ENCODE results near the gene ADI1.

DNA sequence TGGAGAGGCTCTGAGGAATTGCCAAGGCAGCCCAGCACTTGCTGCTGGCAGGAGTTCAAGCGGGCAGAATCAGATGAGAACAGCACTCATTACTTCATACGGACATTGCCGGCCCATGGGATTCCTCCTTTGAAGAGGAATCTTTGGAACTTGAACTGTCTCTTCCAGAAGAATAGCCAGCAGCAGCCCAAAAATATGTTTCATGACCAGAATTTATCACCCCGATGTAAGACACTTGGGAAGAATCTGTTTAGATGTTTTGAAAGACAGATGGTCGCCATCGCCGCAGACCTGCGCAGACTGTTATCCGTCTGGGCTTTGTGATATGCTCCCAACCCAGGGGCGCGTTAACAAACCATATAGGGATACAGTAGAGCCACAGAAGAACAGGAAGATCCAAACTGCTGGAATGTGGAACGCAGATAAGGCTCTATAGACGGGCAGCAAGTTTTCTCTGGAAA is 3.7 kb upstream of the ADI1 start:
- TF ChIP-seq TAF1 (IDR thresholded peaks at IDR 0.05; ENCODE audit: borderline replicate concordance, insufficient read depth, low read length) = no peak
- TF ChIP-seq REST (IDR thresholded peaks at IDR 0.05; ENCODE audit: insufficient read depth in 1 of 2, low read depth in 2 of 2, low read length in 2 of 2) = no peak
- TF ChIP-seq POLR2AphosphoS5 (IDR thresholded peaks at IDR 0.05; ENCODE audit: low read depth, low read length) = no peak
